Right kidney (tissue), 1 donor: ENCODE measurements around the gene ITPR1.
"Not testable (repeated sequence)": the region's sequence is repeated elsewhere in the genome, so short reads cannot be mapped to it uniquely, and the experiment has no call there.

Experiments
- DNase-seq: peaks from one replicate; pipeline ENCODE4 v3.0.0-alpha.2; 2016

The ITPR1 gene

DNA sequence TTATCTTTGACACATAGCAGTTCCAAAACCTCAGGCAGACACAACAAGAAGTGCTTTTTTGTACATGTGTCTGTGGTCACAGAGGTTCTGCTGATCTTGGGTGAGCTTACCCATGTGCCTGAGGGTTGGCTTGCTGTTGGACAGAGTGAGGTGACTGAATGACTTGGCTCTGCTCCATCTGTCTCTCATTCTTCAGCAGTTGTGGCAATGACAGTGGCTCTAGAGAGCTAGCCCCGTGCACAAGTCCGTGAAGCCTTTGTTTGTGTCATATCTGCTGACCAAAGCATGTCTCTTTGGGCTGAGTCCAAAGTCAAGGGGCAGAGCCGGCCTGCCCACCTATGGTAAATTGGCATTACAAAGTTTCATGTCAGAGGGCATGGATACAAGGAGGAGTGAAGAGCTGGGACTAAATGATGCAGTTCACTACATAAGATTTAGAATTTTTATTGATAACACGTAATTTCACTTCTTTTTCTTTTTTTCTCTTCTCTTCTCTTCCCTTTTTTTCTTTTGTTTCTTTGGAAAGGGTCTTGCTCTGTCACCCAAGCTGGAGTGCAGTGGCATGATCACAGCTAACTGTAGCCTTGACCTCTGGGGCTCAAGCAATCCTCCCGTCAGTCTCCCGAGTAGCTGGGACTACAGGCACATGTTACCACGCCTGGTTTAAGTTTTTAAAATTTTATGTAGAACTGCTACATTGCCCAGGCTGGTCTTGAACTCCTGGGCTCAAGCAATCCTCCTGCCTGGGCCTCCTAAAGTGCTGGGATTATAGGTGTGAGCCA, 77.9 kb downstream of the ITPR1 start:
- DNase-seq = no peak

DNA sequence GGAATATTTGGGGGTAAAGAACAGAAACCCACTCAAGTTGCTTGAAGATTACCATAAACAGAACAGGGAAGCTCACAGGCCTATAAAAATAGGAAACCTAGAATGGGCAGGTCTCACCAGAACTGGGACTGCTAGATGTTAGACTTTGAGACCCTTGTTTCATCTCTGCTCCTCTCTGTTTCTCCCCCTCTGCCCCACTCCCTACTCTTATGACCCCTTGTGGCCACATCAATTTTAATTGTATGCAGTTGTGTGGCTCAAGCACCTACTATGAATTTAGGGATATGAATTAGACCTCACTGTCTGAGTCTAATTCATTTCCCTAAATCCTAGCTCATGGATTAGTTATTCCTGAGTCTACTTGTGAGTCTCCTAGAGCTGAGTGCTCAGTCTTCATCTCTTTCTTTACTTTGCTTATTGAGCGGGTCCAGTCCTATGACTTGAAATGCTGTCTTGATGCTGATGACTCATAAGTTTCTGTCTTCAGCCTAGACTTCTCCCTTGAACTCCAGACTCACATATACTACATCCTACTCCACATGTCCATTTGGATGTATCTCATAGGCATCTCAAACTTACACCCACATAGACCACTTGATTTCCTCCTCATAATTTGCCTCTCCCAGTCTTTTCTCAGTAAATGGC, 78.7 kb downstream of the ITPR1 start:
- no peak for DNase-seq

- DNase-seq = no peak
Observed at GRCh38 chr3:4573153-4573552, 80.0 kb downstream of the ITPR1 start.

- DNase-seq = no peak
Observed at GRCh38 chr3:4574426-4574965, 81.3 kb downstream of the ITPR1 start.

- no peak for DNase-seq
Observed at GRCh38 chr3:4575381-4575780, 82.2 kb downstream of the ITPR1 start.

- no peak for DNase-seq
Observed at GRCh38 chr3:4577721-4578120, 84.6 kb downstream of the ITPR1 start.

DNA sequence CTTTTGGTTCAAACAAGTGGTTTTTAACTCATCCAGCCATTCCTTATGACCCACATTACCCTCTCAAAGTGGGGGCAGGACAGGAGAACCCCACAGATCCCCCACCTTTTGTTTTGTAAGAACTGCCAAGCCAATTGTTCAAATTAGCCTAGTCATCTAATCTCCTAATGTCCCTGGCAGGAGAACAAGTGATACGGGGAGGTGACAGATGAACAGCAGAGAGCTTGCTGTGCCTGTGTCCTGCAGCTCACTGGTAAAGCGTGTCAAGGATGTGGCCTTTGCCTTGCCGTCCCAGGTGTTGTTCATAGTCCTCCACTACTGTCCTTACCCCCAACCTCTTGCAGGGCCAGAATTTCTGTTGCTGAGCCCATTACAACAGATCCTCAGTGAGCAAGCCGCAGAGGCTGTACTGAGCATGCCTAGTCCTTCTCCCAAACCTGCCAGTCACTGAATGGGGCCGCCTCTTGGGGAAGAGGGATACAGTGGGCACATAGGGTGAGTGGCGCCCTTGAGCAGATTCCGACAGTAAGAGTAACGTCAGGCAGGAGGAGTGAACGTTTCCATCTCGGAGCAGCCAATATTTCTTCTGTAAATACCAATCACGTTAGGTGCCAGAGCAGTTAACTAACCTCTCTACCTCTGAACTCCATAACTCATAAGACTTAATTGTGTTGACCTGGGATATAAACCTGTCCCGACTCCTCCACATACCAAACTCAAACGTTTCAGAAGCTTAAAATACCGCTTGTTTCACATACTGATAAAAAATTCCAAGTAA, 87.4 kb downstream of the ITPR1 start:
- DNase-seq = no peak

- DNase-seq = peak; percentile 56
Observed at GRCh38 chr3:4581124-4581424, 87.9 kb downstream of the ITPR1 start.

GRCh38 chr3:4581498-4581897, 88.3 kb downstream of the ITPR1 start:
- no peak for DNase-seq

DNA sequence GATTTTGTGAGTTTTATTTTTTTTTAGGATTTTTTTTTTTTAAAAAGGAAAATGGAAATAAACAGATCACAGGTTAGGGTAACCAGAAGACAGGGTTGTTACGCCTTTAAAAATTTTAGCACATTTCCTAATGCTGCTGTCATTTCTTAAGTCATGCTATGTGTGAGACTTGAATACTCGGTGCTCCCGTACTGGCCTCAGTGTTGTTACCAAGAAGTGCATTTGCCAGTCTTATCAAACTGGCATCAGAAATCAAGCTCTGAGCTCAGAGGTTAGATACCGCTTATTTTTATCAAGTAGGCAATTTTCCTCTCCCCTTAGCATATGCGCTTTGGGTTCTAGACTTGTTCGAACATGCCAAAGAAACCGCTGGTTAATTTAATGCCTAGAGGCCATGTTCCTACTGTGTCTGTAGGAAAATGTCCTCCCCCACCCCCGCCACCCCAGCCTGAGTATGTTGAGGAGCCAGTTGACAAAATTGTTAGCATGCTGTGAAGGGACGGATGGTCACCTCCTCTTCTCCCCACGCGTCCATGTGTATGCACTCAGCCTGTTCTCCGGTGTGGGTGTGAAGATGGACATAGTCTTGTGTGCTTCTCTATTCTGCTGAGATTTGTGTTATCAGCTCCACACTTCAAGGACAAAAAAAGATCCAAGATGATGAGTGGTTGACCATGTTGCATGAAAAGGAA, 88.9 kb downstream of the ITPR1 start:
- DNase-seq = no peak

GRCh38 chr3:4582624-4583023, 89.5 kb downstream of the ITPR1 start:
- no peak for DNase-seq

- no peak for DNase-seq
Observed at GRCh38 chr3:4583416-4583815, 90.3 kb downstream of the ITPR1 start.

DNA sequence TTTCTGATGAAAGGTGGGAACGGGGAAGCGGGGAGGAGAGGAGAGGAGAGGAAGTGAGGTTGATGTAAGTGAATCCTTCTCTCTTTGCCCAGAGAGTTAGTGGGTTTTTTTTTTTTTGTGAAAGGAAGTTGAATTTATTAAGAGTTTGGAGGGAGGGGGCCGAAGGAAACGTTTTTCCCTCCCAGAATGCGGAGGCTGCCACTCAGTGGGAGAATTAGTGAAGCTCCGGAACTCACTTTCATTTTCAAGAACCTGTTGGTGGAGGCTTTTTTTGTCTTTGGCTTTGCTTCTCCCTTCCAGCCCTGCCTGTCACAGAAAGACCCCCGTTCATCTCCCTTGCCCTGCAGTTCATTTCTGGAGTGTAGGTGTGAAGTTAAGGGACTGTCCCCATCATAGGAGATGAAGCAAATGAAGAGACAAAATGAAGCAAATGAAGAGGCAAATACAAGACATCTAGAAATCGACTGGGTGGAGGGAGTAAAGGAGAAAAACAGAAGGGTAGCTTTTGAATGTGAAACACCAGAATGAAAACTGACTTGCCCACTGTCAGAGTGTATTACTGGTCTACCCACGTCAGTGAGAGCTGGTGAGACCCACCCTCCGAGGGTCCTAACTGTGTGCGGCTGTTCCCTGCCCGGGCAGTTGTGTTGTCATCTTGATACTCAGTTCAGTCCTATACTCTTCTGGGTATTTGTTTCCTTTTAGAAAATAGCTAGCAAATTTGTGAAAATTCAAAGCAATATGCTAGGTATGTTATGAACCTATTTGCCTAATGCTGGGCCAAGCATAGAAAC, 91.5 kb downstream of the ITPR1 start:
- no peak for DNase-seq

DNA sequence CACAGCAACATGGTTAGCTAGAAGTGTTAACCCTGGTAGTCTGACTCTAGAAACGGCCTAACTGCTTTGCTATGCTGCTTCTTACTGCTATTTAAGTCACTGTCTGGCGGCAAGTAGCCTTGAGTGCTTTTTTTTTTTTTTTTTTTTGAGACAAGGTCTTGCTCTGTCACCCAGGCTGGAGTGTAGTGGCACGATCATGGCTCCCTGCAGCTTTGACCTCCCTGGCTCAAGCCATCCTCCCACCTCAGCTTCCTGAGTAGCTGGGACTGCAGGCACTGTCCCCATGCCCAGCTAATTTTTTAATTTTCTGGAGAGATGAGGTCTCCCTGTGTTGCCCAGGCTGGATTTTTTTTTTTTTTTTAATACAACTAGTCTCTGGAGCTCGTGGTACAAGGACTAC, 93.2 kb downstream of the ITPR1 start:
- DNase-seq = no peak

GRCh38 chr3:4587061-4587837, 94.1 kb downstream of the ITPR1 start:
- no peak for DNase-seq

DNA sequence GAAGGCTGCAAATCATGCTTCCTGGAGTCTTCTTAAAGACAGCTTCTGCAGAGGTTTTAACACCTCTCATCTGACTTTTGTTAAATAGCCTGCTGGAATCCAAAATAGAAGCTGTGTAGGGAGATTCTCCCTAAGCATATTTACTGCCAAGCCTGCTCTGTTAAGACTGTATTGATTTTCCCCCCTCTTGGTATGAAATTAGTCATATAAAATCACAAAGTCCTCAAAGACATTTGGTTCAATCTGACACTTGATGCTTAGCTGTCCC, 94.6 kb downstream of the ITPR1 start:
- DNase-seq = no peak

GRCh38 chr3:4588466-4588865, 95.3 kb downstream of the ITPR1 start:
- no peak for DNase-seq

GRCh38 chr3:4589475-4590097, 96.4 kb downstream of the ITPR1 start:
- no peak for DNase-seq

GRCh38 chr3:4590849-4591248, 97.7 kb downstream of the ITPR1 start:
- not testable (repeated sequence) for DNase-seq

DNA sequence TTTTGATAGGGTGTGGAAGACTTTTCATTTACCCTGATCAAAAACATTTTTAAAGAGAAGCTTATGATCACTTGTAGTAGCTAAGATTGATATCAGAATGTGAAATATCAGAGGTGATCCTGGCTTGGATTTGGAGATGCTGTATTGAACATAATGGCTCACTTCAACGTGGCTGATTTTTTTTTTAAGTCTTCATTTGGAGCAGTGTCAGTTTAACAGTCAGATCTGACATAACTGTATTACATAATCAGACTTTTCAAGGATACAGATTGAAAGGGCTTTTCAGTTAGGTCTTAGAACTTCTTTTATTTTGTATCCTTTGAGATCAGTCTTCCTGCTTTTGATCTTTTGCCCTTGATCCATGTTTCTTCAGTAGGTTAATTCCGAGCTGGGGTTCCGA, 98.5 kb downstream of the ITPR1 start:
- DNase-seq = no peak

DNA sequence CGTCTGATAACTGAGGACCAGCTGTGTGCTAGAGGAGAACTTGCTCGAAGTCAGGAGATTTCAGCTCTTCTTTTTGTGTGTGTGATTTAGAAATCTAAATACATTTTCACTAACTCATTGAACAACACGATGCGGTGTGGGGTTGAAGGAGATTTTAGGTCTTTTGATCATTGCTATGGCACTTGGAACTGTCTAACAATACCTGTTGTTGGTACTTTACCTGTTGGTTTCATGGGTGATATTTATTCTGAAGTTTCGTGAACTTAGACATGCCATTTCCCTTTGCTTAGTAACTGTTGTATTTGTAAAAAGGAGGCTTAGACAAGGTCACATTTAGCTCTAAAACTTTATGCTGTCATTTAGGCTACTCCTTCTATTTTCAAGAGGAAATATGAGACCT, 99.9 kb downstream of the ITPR1 start:
- no peak for DNase-seq
